GM10266 (cell line): ENCODE results near the gene HAND2.

Source experiments
- DNase-seq: peaks from one replicate; pipeline ENCODE4 v3.0.0; 2012; ENCODE audit errors: extremely low spot score
- CTCF ChIP-seq: IDR thresholded peaks from 2 replicates; pipeline ENCODE4 v1.5.1; 2012; ENCODE audit warnings: mild to moderate bottlenecking, low read depth; ENCODE audit not compliant: control insufficient read depth, insufficient read depth; ENCODE audit errors: missing control alignments

The HAND2 gene

GRCh38 chr4:173511787-173512361 lies 18.2 kb downstream of the HAND2 start:
- DNase-seq, result no peak
- TF ChIP-seq CTCF, result no peak

- no peak for TF ChIP-seq CTCF
- peak; percentile 38 for DNase-seq
Measured at GRCh38 chr4:173509036-173510001, 20.7 kb downstream of the HAND2 start.

GRCh38 chr4:173508386-173509035 lies 21.5 kb downstream of the HAND2 start:
- no peak for TF ChIP-seq CTCF
- DNase-seq, result peak; percentile 48

GRCh38 chr4:173507471-173508385 lies 22.3 kb downstream of the HAND2 start:
- TF ChIP-seq CTCF, result no peak

GRCh38 chr4:173506597-173507211 lies 23.3 kb downstream of the HAND2 start:
- DNase-seq, result peak; percentile 35
- TF ChIP-seq CTCF, result no peak

More at GRCh38 chr4:173507471-173508385, 22.3 kb downstream of the HAND2 start:
- DNase-seq, result peak; percentile 26

GRCh38 chr4:173505924-173506518 lies 24.0 kb downstream of the HAND2 start:
- DNase-seq, result peak; percentile 86
- peak; percentile 81 for TF ChIP-seq CTCF
